IMR-90 (cell line): ENCODE data around the gene MOV10L1. TPM values are rescaled to one million over a fixed set of nuclear protein-coding genes. Genes with fewer than 3 reads are reported as not detected.

ENCODE experiments used
- ATAC-seq: fragments of 200-7000 bp; cut with Tn5 transposase; 2 replicates; pipeline ENCODE4 v1.9.1; 2020; ENCODE audit warnings: low read depth, mild to moderate bottlenecking, moderate library complexity
- BruUV-seq: library from RNA; stranded (reverse); fragments of 400-500 nt; replicated peaks from 2 replicates; lab custom pipeline; 2021; lab: Mats Ljungman, UMichigan
- CTCF ChIA-PET: fragments of 300-600 bp; formaldehyde crosslinking; extraction: SDS; loops from one replicate; lab custom pipeline; 2021; ENCODE audit warnings: antibody characterized with exemption; lab: Yijun Ruan, JAX
- POLR2A ChIA-PET: fragments of 300-600 bp; sonication (Branson Sonifier 250); formaldehyde crosslinking; loops from one replicate; lab custom pipeline; 2022; ENCODE audit warnings: antibody characterized with exemption; ENCODE audit not compliant: unreplicated experiment; lab: Charles Lee
- DNase-seq: peaks from one replicate; pipeline ENCODE4 v3.0.0; 2013
- H2AFZ ChIP-seq: replicated peaks from 2 replicates; pipeline ENCODE3; 2013; ENCODE audit warnings: low read length, mild to moderate bottlenecking; ENCODE audit not compliant: poor library complexity
- H2AK5ac ChIP-seq: 2 replicates; pipeline ENCODE4 v1.6.1; 2013; ENCODE audit warnings: low read depth, low read length, inconsistent platforms
- H2AK9ac ChIP-seq: replicated peaks from 2 replicates; pipeline ENCODE3; 2013; ENCODE audit warnings: mild to moderate bottlenecking, low read depth, low read length, moderate library complexity; ENCODE audit not compliant: poor library complexity
- H2BK120ac ChIP-seq: 2 replicates; pipeline ENCODE4 v1.6.1; 2013; ENCODE audit warnings: low read depth, low read length, inconsistent platforms
- H2BK15ac ChIP-seq: 3 replicates; pipeline ENCODE4 v1.6.1; 2013; ENCODE audit warnings: low read depth, low read length, inconsistent platforms
- H2BK20ac ChIP-seq: 2 replicates; pipeline ENCODE4 v1.6.1; 2013; ENCODE audit warnings: low read depth, mild to moderate bottlenecking, inconsistent platforms, low read length, moderate library complexity
- H2BK5ac ChIP-seq: 2 replicates; pipeline ENCODE4 v1.6.1; 2013; ENCODE audit warnings: mild to moderate bottlenecking, low read depth, low read length, inconsistent platforms; ENCODE audit not compliant: poor library complexity, severe bottlenecking
- H3K14ac ChIP-seq: replicated peaks from 2 replicates; pipeline ENCODE4 v1.6.1; 2013; ENCODE audit warnings: low read depth, low read length, inconsistent platforms
- H3K18ac ChIP-seq: 2 replicates; pipeline ENCODE4 v1.6.1; 2013; ENCODE audit warnings: low read depth, low read length, control low read depth
- H3K23ac ChIP-seq: 2 replicates; pipeline ENCODE4 v1.6.1; 2013; ENCODE audit warnings: low read depth, low read length, inconsistent platforms
- H3K27ac ChIP-seq: 2 replicates; pipeline ENCODE4 v1.5.1; 2013; ENCODE audit warnings: mild to moderate bottlenecking, control low read depth, low read length; ENCODE audit not compliant: insufficient read depth
- H3K27me3 ChIP-seq: 2 replicates; pipeline ENCODE4 v1.6.1; 2013; ENCODE audit warnings: low read length; ENCODE audit not compliant: control insufficient read depth, insufficient read depth
- H3K36me3 ChIP-seq: 2 replicates; pipeline ENCODE4 v1.6.1; 2013; ENCODE audit warnings: low read length, mixed read lengths; ENCODE audit not compliant: control insufficient read depth, insufficient read depth
- H3K4ac ChIP-seq: 2 replicates; pipeline ENCODE4 v1.6.1; 2013; ENCODE audit warnings: low read depth, low read length, inconsistent platforms
- H3K4me1 ChIP-seq: 2 replicates; pipeline ENCODE4 v1.6.1; 2013; ENCODE audit warnings: low read length, mixed read lengths; ENCODE audit not compliant: control insufficient read depth, insufficient read depth
- H3K4me2 ChIP-seq: 2 replicates; pipeline ENCODE4 v1.6.1; 2013; ENCODE audit warnings: low read depth, mild to moderate bottlenecking, control low read depth, low read length, moderate library complexity
- H3K4me3 ChIP-seq: 2 replicates; pipeline ENCODE4 v1.5.1; 2013; ENCODE audit warnings: low read depth, mild to moderate bottlenecking, control low read depth, low read length, moderate library complexity; ENCODE audit not compliant: insufficient read depth
- H3K56ac ChIP-seq: 2 replicates; pipeline ENCODE4 v1.6.1; 2013; ENCODE audit warnings: low read length, inconsistent platforms; ENCODE audit not compliant: insufficient read depth; ENCODE audit errors: extremely low read depth
- H3K79me1 ChIP-seq, 2 experiments: 2 replicates each; pipeline ENCODE4 v1.6.1; 2013; ENCODE audit warnings: low read length in 2 of 2, inconsistent platforms in 1 of 2, low read depth in 1 of 2
- H3K9ac ChIP-seq: 2 replicates; pipeline ENCODE4 v1.6.1; 2013; ENCODE audit warnings: low read depth, low read length, control low read depth
- H3K9me1 ChIP-seq: 2 replicates; pipeline ENCODE4 v1.6.1; 2013; ENCODE audit warnings: low read length, inconsistent platforms; ENCODE audit not compliant: insufficient read depth
- H3K9me3 ChIP-seq: 2 replicates; pipeline ENCODE4 v1.6.1; 2013; ENCODE audit warnings: low read length; ENCODE audit not compliant: control insufficient read depth, insufficient read depth
- H4K20me1 ChIP-seq: 2 replicates; pipeline ENCODE4 v1.6.1; 2013; ENCODE audit warnings: low read length, inconsistent platforms; ENCODE audit not compliant: insufficient read depth
- H4K5ac ChIP-seq: 2 replicates; pipeline ENCODE4 v1.6.1; 2013; ENCODE audit warnings: mild to moderate bottlenecking, low read depth, low read length, control low read depth
- H4K8ac ChIP-seq, 2 experiments: 2 replicates each; pipeline ENCODE4 v1.6.1; 2013; ENCODE audit warnings: low read depth in 2 of 2, low read length in 2 of 2, control low read depth in 1 of 2, inconsistent platforms in 1 of 2
- H4K91ac ChIP-seq: 2 replicates; pipeline ENCODE4 v1.6.1; 2013; ENCODE audit warnings: low read depth, low read length, inconsistent platforms; ENCODE audit not compliant: insufficient read depth
- BHLHE40 ChIP-seq: fragments of 150-350 bp; IDR thresholded peaks from 2 replicates; pipeline ENCODE4 v1.6.1; 2016; ENCODE audit warnings: mild to moderate bottlenecking, low read depth, low read length
- CEBPB ChIP-seq: IDR thresholded peaks from 2 replicates; pipeline ENCODE4 v1.6.1; 2012; ENCODE audit warnings: low read depth, low read length, improper control_type of control experiment
- CHD1 ChIP-seq: IDR thresholded peaks from 2 replicates; pipeline ENCODE4 v1.6.1; 2012; ENCODE audit warnings: low read depth, low read length, improper control_type of control experiment
- FOS ChIP-seq: fragments of 150-350 bp; IDR thresholded peaks from 2 replicates; pipeline ENCODE4 v1.6.1; 2016; ENCODE audit warnings: low read depth, low read length
- MAFK ChIP-seq: IDR thresholded peaks from 2 replicates; pipeline ENCODE4 v1.6.1; 2012; ENCODE audit warnings: low read depth, low read length, improper control_type of control experiment
- MAZ ChIP-seq: IDR thresholded peaks from 2 replicates; pipeline ENCODE4 v1.6.1; 2012; ENCODE audit warnings: low read depth, mild to moderate bottlenecking, low read length, improper control_type of control experiment, moderate library complexity, borderline replicate concordance
- MXI1 ChIP-seq: IDR thresholded peaks from 2 replicates; pipeline ENCODE4 v1.6.1; 2012; ENCODE audit warnings: low read depth, mild to moderate bottlenecking, low read length, moderate library complexity, borderline replicate concordance
- NFE2L2 ChIP-seq: fragments of 150-350 bp; IDR thresholded peaks from 2 replicates; pipeline ENCODE4 v1.6.1; 2016; ENCODE audit warnings: low read depth, mild to moderate bottlenecking, low read length
- POLR2A ChIP-seq: IDR thresholded peaks from 2 replicates; pipeline ENCODE4 v1.6.1; 2012; ENCODE audit warnings: mild to moderate bottlenecking, low read depth, low read length
- RAD21 ChIP-seq: IDR thresholded peaks from 2 replicates; pipeline ENCODE4 v1.6.1; 2012; ENCODE audit warnings: low read length, improper control_type of control experiment
- RCOR1 ChIP-seq: IDR thresholded peaks from 2 replicates; pipeline ENCODE4 v1.6.1; 2012; ENCODE audit warnings: mild to moderate bottlenecking, low read length, improper control_type of control experiment; ENCODE audit not compliant: insufficient replicate concordance
- RFX5 ChIP-seq: IDR thresholded peaks from 2 replicates; pipeline ENCODE4 v1.8.0; 2012; ENCODE audit warnings: low read depth, mild to moderate bottlenecking, low read length, moderate library complexity
- SMC3 ChIP-seq: fragments of 150-350 bp; IDR thresholded peaks from 2 replicates; pipeline ENCODE4 v1.6.1; 2016; ENCODE audit warnings: low read depth, mild to moderate bottlenecking, antibody characterized with exemption, low read length, moderate library complexity
- WGBS, 2 experiments: methylation state at CpG; one replicate each; pipeline versions ENCODE4 v1.1.5 to v1.1.7; 2013; ENCODE audit warnings: missing lambda C conversion rate in 2 of 2; ENCODE audit not compliant: insufficient read length in 1 of 2; ENCODE audit errors: extremely low coverage in 2 of 2; 5-methylcytosine and 5-hydroxymethylcytosine counted together
- dilution Hi-C: fragments of 300-500 bp; cut with HindIII; formaldehyde crosslinking; loops from one replicate; pipeline ENCODE4 v1.14.3; 2018; ENCODE audit warnings: low sequenced_read_pairs; ENCODE audit not compliant: unreplicated experiment
- in situ Hi-C: fragments of 300-500 bp; cut with MboI; formaldehyde crosslinking; loops from 3 replicates; pipeline ENCODE4 v1.14.3; 2019; ENCODE audit warnings: low sequenced_read_pairs, inconsistent platforms, mixed read lengths
- intact Hi-C: fragments of 100-400 bp; cut with micrococcal nuclease; formaldehyde crosslinking; loops from 2 replicates; pipeline ENCODE4 v1.10.0; 2022
- polyA plus RNA-seq, 3 experiments: library from polyadenylated mRNA; depleted of rRNA; stranded (reverse); fragments of >200 nt; gene quantifications; 2 replicates each; pipeline ENCODE4 v1.2.3, GENCODE V29; 2012; ENCODE audit warnings: low replicate concordance in 1 of 3
- total RNA-seq: library from RNA; depleted of rRNA; stranded (reverse); fragments of >200 nt; gene quantifications from 2 replicates; pipeline ENCODE4 v1.2.3, GENCODE V29; 2012
- TF ChIP-seq, protein P1 (sequence below): fragments of 150-350 bp; IDR thresholded peaks from 2 replicates; pipeline ENCODE4 v1.6.1; 2017; ENCODE audit warnings: mild to moderate bottlenecking, antibody characterized with exemption, low read length, low read depth

The MOV10L1 gene
- total and polyA plus RNA-seq, 2 of the 4 experiments (the other 2 are of a cell fraction): 0.72 to 1.4 TPM

DNA sequence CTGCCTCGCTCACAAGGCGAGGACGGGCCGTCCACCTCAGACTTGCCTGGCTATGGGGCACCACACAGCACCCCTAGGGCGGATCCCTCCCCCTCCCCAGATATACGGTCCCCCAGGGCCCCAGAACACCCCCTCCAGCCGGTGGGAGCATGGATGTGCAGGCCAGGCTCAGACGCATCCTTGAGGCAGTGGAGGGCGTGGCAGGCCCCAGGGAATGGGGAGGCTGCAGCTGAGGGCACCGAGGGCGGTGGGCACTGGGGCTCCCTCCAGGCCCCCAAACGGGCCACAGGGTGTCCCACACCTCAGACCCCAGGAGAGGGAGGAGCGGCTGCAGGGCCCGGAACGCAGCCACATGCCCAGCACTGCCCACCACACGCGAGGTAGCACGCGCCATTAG is 43.8 kb upstream of the MOV10L1 start:
- H3K36me3 ChIP-seq: no peaks in the 10 kb centered on the region
- H2BK20ac ChIP-seq: no peak overlapping the region
- H3K4ac ChIP-seq: no peak overlapping the region
- BruUV-seq: no TSS peak
- in situ Hi-C loops (no loop called here), intact Hi-C loops (no loop called here), dilution Hi-C loops (no loop called here)
- no peaks in the 10 kb centered on the region for H3K4me1 ChIP-seq
- ChIA-PET CTCF (no interaction called here), POLR2A (no interaction called here)
- no peaks in the 10 kb centered on the region for H3K9me1 ChIP-seq
- no peak overlapping the region for H3K23ac ChIP-seq
- no peak overlapping the region for H2BK120ac ChIP-seq
- no peak overlapping the region for H2AFZ ChIP-seq
- ATAC-seq (no peak), DNase-seq (no peak)
- no peak overlapping the region for H4K5ac ChIP-seq
- no peak overlapping the region for H3K4me2 ChIP-seq
- no peak overlapping the region for H2AK9ac ChIP-seq
- H4K20me1 ChIP-seq: no peaks in the 10 kb centered on the region
- no peaks in the 10 kb centered on the region for H3K79me1 ChIP-seq
- no peak overlapping the region for H3K56ac ChIP-seq
- H3K18ac ChIP-seq: no peak overlapping the region
- H4K8ac ChIP-seq: no peak overlapping the region
- no peak overlapping the region for H3K14ac ChIP-seq
- peaks cover 44% of the 10 kb centered on the region for H3K27me3 ChIP-seq
- H2AK5ac ChIP-seq: no peak overlapping the region
- H2BK15ac ChIP-seq: no peak overlapping the region
- H3K4me3 ChIP-seq: no peak overlapping the region
- H2BK5ac ChIP-seq: no peak overlapping the region
- H3K27ac ChIP-seq: no peak overlapping the region
- H4K91ac ChIP-seq: no peak overlapping the region
- 96% methylated on average over 4 of the region's 19 CpGs; no CpG with 5 or more reads in 1 of the 2 experiments for WGBS, 2 experiments
- no peak overlapping the region for H3K9ac ChIP-seq
- H3K9me3 ChIP-seq: peaks cover 6% of the 10 kb centered on the region
- no peak for TF ChIP-seq POLR2A
- TF ChIP-seq RCOR1: no peak
- TF ChIP-seq BHLHE40: no peak
- no peak for TF ChIP-seq MAFK
- no peak for TF ChIP-seq SMC3
- no peak for TF ChIP-seq CHD1
- TF ChIP-seq, protein P1, sequence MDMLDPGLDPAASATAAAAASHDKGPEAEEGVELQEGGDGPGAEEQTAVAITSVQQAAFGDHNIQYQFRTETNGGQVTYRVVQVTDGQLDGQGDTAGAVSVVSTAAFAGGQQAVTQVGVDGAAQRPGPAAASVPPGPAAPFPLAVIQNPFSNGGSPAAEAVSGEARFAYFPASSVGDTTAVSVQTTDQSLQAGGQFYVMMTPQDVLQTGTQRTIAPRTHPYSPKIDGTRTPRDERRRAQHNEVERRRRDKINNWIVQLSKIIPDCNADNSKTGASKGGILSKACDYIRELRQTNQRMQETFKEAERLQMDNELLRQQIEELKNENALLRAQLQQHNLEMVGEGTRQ: no peak
- TF ChIP-seq MAZ: no peak
- no peak for TF ChIP-seq MXI1
- TF ChIP-seq NFE2L2: no peak
- no peak for TF ChIP-seq RAD21
- no peak for TF ChIP-seq FOS
- no peak for TF ChIP-seq RFX5
- TF ChIP-seq CEBPB: no peak
